HepG2 (cell line): ENCODE data around the gene SH2D3C. TPM values are rescaled to one million over a fixed set of nuclear protein-coding genes. Genes with fewer than 3 reads are reported as not detected.

Experiments used
- BRF2 ChIP-seq: sonication (generic); formaldehyde crosslinking; IDR thresholded peaks from 2 replicates; pipeline ENCODE4 v1.8.1; 2022; ENCODE audit warnings: mild to moderate bottlenecking, missing genetic modification reagents
- CSRNP1 ChIP-seq: sonication (generic); formaldehyde crosslinking; IDR thresholded peaks from 2 replicates; pipeline ENCODE4 v1.8.1; 2023; ENCODE audit warnings: mild to moderate bottlenecking, missing genetic modification reagents
- ESRRA ChIP-seq: sonication (generic); formaldehyde crosslinking; IDR thresholded peaks from 2 replicates; pipeline ENCODE4 v1.5.1; 2020; ENCODE audit warnings: mild to moderate bottlenecking, low read depth, missing genetic modification reagents
- ISX ChIP-seq: sonication (generic); formaldehyde crosslinking; conservative IDR thresholded peaks from 2 replicates; pipeline ENCODE4 v1.5.0; 2020; ENCODE audit warnings: missing genetic modification reagents
- KDM5A ChIP-seq: fragments of 200-600 bp; sonication (generic); IDR thresholded peaks from 2 replicates; pipeline ENCODE4 v1.7.0; 2018; ENCODE audit warnings: antibody characterized with exemption, mild to moderate bottlenecking, low read length, borderline replicate concordance
- KLF16 ChIP-seq, 2 experiments: sonication (generic) in 1 of 2; formaldehyde crosslinking in 1 of 2; IDR thresholded peaks; 2 replicates each; pipeline versions ENCODE4 v1.6.1 to v1.8.0; 2016 to 2023; ENCODE audit warnings: missing genetic modification reagents in 2 of 2, missing compliant biosample characterization in 1 of 2
- MED13 ChIP-seq: sonication (generic); formaldehyde crosslinking; IDR thresholded peaks from 2 replicates; pipeline ENCODE4 v1.5.0; 2020; ENCODE audit warnings: missing genetic modification reagents
- NFYB ChIP-seq: sonication (generic); formaldehyde crosslinking; IDR thresholded peaks from 2 replicates; pipeline ENCODE4 v1.4.0; 2020; ENCODE audit warnings: missing genetic modification reagents
- NFYC ChIP-seq: IDR thresholded peaks from 2 replicates; pipeline ENCODE4 v1.6.1; 2016; ENCODE audit warnings: missing genetic modification reagents, missing compliant biosample characterization
- RFXAP ChIP-seq: sonication (generic); formaldehyde crosslinking; IDR thresholded peaks from 2 replicates; pipeline ENCODE4 v1.4.0; 2020; ENCODE audit warnings: missing genetic modification reagents, borderline replicate concordance
- SKI ChIP-seq: fragments of 450-650 bp; IDR thresholded peaks from one replicate; pipeline ENCODE4 v1.6.1; 2018; ENCODE audit warnings: mild to moderate bottlenecking; ENCODE audit not compliant: partially characterized antibody
- TFAP4 ChIP-seq: sonication (generic); IDR thresholded peaks from 2 replicates; pipeline ENCODE4 v1.6.1; 2016; ENCODE audit warnings: low read depth, borderline replicate concordance
- TFDP2 ChIP-seq: sonication (generic); formaldehyde crosslinking; IDR thresholded peaks from 2 replicates; pipeline ENCODE4 v1.4.0; 2020; ENCODE audit warnings: missing genetic modification reagents
- ZNF138 ChIP-seq: sonication (generic); formaldehyde crosslinking; IDR thresholded peaks from 2 replicates; pipeline ENCODE4 v1.5.0; 2020; ENCODE audit warnings: mild to moderate bottlenecking, low read depth, missing genetic modification reagents
- ZNF18 ChIP-seq: sonication (generic); formaldehyde crosslinking; IDR thresholded peaks from 2 replicates; pipeline ENCODE4 v1.8.0; 2022; ENCODE audit warnings: mild to moderate bottlenecking, missing genetic modification reagents; ENCODE audit not compliant: insufficient replicate concordance
- ZNF704 ChIP-seq: sonication (generic); formaldehyde crosslinking; IDR thresholded peaks from 2 replicates; pipeline ENCODE4 v1.8.1; 2023; ENCODE audit warnings: mild to moderate bottlenecking, inconsistent platforms, moderate library complexity, missing genetic modification reagents, borderline replicate concordance
- ZNF761 ChIP-seq: sonication (generic); formaldehyde crosslinking; conservative IDR thresholded peaks from 2 replicates; pipeline ENCODE4 v1.4.0; 2020; ENCODE audit warnings: mild to moderate bottlenecking, missing genetic modification reagents
- ZSCAN20 ChIP-seq: sonication (generic); formaldehyde crosslinking; IDR thresholded peaks from 2 replicates; pipeline ENCODE4 v1.4.0; 2020; ENCODE audit warnings: missing genetic modification reagents, mild to moderate bottlenecking, borderline replicate concordance
- polyA plus RNA-seq, 8 experiments: library from polyadenylated mRNA; depleted of rRNA in 3 of 8; stranded (reverse) in 7 of 8; unstranded in 1 of 8; fragments of >200 nt; fragmentation: Illumina TruSeq in 4 of 8; extraction: Trizol in 4 of 8; gene quantifications; 2 replicates each; pipeline versions ENCODE4 v1.2.1 to v1.2.3, GENCODE V29; 2011 to 2016; ENCODE audit warnings: low read depth in 4 of 8, missing spikeins in 1 of 8, mixed read lengths in 1 of 8; ENCODE audit not compliant: insufficient read depth in 1 of 8
- total RNA-seq, 5 experiments: library from RNA; depleted of rRNA; stranded (reverse); fragments of >200 nt; fragmentation: Illumina TruSeq; extraction: Trizol; gene quantifications; 2 replicates each; pipeline ENCODE4 v1.2.3, GENCODE V29; 2016; ENCODE audit warnings: low read depth in 1 of 5

Gene SH2D3C
- total and polyA plus RNA-seq, 2 of the 13 experiments (the other 11 are each of a cell fraction or from before 2014, with no cell fraction given), result not detected

- TF ChIP-seq ZNF18 (CRISPR knock-in tag) (peak; percentile 30), ZSCAN20 (CRISPR knock-in tag) (no peak), ISX (CRISPR knock-in tag) (0 out of 2 replicates have a peak, but pooled peaks have one; percentile 51), SKI (peak; percentile 73), KDM5A (peak; percentile 62), NFYB (peak; percentile 10; the same call in 1 of the 2 replicates), ESRRA (CRISPR knock-in tag) (peak; percentile 65; the same call in 1 of the 2 replicates), ZNF704 (CRISPR knock-in tag) (no peak), MED13 (CRISPR knock-in tag) (0 out of 2 replicates have a peak, but pooled peaks have one; percentile 36), CSRNP1 (CRISPR knock-in tag) (peak; percentile 57; the same call in 1 of the 2 replicates), TFAP4 (no peak), NFYC (CRISPR knock-in tag) (peak; percentile 34; the same call in 1 of the 2 replicates), ZNF761 (peak; percentile 57; the same call in 1 of the 2 replicates), TFDP2 (CRISPR knock-in tag) (peak; percentile 62; the same call in 1 of the 2 replicates), BRF2 (CRISPR knock-in tag) (0 out of 2 replicates have a peak, but pooled peaks have one; percentile 24), ZNF138 (CRISPR knock-in tag) (peak; percentile 53; the same call in 1 of the 2 replicates), KLF16 (CRISPR knock-in tag; IDR thresholded peaks at IDR 0.05) (peak in 1 of 2 experiments; percentile 64; a peak in 1 of 4 replicates), RFXAP (CRISPR knock-in tag) (peak; percentile 57; the same call in 1 of the 2 replicates)
These were observed 24.3 kb upstream of the SH2D3C start, which contains the start of gene FPGS (continued) for GRCh38 chr9:127802576-127803443.
